ENCODE data around the gene EQTN.

GRCh38 chr9:27308691-27309390 lies 11.9 kb upstream of the EQTN start:
- TF ChIP-seq, protein P1, sequence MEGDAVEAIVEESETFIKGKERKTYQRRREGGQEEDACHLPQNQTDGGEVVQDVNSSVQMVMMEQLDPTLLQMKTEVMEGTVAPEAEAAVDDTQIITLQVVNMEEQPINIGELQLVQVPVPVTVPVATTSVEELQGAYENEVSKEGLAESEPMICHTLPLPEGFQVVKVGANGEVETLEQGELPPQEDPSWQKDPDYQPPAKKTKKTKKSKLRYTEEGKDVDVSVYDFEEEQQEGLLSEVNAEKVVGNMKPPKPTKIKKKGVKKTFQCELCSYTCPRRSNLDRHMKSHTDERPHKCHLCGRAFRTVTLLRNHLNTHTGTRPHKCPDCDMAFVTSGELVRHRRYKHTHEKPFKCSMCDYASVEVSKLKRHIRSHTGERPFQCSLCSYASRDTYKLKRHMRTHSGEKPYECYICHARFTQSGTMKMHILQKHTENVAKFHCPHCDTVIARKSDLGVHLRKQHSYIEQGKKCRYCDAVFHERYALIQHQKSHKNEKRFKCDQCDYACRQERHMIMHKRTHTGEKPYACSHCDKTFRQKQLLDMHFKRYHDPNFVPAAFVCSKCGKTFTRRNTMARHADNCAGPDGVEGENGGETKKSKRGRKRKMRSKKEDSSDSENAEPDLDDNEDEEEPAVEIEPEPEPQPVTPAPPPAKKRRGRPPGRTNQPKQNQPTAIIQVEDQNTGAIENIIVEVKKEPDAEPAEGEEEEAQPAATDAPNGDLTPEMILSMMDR (IDR thresholded peaks at IDR 0.05) = no peak
- no peak for TF ChIP-seq POLR2A (IDR thresholded peaks at IDR 0.05)

Data from testis (tissue), 2 donors.